Mesenchymal stem cell (in vitro differentiated cells and primary cell): Measurements from ENCODE around the gene ADAP1.
A peak's percentile ranks its signal among the peaks of the same experiment; 100 is the strongest.

ENCODE experiments used
- DNase-seq: peaks from one replicate; pipeline ENCODE4 v3.0.0-alpha.2; 2013
- H2AFZ ChIP-seq: one replicate; pipeline ENCODE4 v1.6.1; 2013; ENCODE audit warnings: low read depth, mild to moderate bottlenecking, control low read depth, inconsistent platforms, low read length, moderate library complexity
- H2AK5ac ChIP-seq: 2 replicates; pipeline ENCODE4 v1.6.1; 2013; ENCODE audit warnings: low read length, moderate library complexity, mild to moderate bottlenecking, inconsistent platforms; ENCODE audit not compliant: severe bottlenecking
- H2BK120ac ChIP-seq: one replicate; pipeline ENCODE4 v1.6.1; 2013; ENCODE audit warnings: low read depth, mild to moderate bottlenecking, inconsistent platforms, low read length, moderate library complexity
- H2BK12ac ChIP-seq, 2 experiments: one replicate each; pipeline ENCODE4 v1.6.1; 2013; ENCODE audit warnings: inconsistent platforms in 2 of 2, low read length in 2 of 2, mild to moderate bottlenecking in 2 of 2, moderate library complexity in 2 of 2, control low read depth in 1 of 2
- H2BK15ac ChIP-seq: one replicate; pipeline ENCODE4 v1.6.1; 2013; ENCODE audit warnings: mild to moderate bottlenecking, low read depth, inconsistent platforms; ENCODE audit not compliant: poor library complexity, severe bottlenecking
- H2BK5ac ChIP-seq: 2 replicates; pipeline ENCODE4 v1.6.1; 2013; ENCODE audit warnings: low read depth, mild to moderate bottlenecking, low read length, control low read depth, inconsistent platforms; ENCODE audit not compliant: poor library complexity, severe bottlenecking
- H3K14ac ChIP-seq, 2 experiments: one replicate each; pipeline ENCODE4 v1.6.1; 2013; ENCODE audit warnings: inconsistent platforms in 2 of 2, low read length in 2 of 2, control low read depth in 1 of 2, mild to moderate bottlenecking in 1 of 2, moderate library complexity in 1 of 2
- H3K18ac ChIP-seq, 2 experiments: one replicate each; pipeline ENCODE4 v1.6.1; 2013; ENCODE audit warnings: inconsistent platforms in 2 of 2, low read length in 2 of 2, control low read depth in 1 of 2, low read depth in 1 of 2, mild to moderate bottlenecking in 1 of 2
- H3K23ac ChIP-seq, 2 experiments: one replicate each; pipeline ENCODE4 v1.6.1; 2013; ENCODE audit warnings: inconsistent platforms in 2 of 2, low read length in 2 of 2, mild to moderate bottlenecking in 2 of 2, moderate library complexity in 2 of 2, control low read depth in 1 of 2
- H3K27ac ChIP-seq: 2 replicates; pipeline ENCODE4 v1.5.1; 2013; ENCODE audit warnings: mild to moderate bottlenecking, moderate library complexity, low read length, control low read depth, inconsistent platforms; ENCODE audit not compliant: poor library complexity, severe bottlenecking
- H3K27me3 ChIP-seq, 2 experiments: 2 replicates each; pipeline versions ENCODE4 v1.6.1 to v1.7.0; 2013; ENCODE audit warnings: low read length in 2 of 2, mild to moderate bottlenecking in 2 of 2, moderate library complexity in 2 of 2, control low read depth in 1 of 2, inconsistent platforms in 1 of 2; ENCODE audit not compliant: control insufficient read depth in 1 of 2, insufficient read depth in 1 of 2
- H3K36me3 ChIP-seq, 2 experiments: 2 replicates each; pipeline versions ENCODE4 v1.6.1 to v1.7.0; 2013; ENCODE audit warnings: low read length in 2 of 2, control low read depth in 1 of 2, inconsistent platforms in 1 of 2, low read depth in 1 of 2, mild to moderate bottlenecking in 1 of 2; ENCODE audit not compliant: insufficient read depth in 2 of 2, control insufficient read depth in 1 of 2
- H3K4ac ChIP-seq, 2 experiments: one replicate each; pipeline ENCODE4 v1.6.1; 2013; ENCODE audit warnings: inconsistent platforms in 2 of 2, low read length in 2 of 2, mild to moderate bottlenecking in 2 of 2, moderate library complexity in 2 of 2, control low read depth in 1 of 2, low read depth in 1 of 2
- H3K4me1 ChIP-seq: 2 replicates; pipeline ENCODE4 v1.6.1; 2013; ENCODE audit warnings: low read depth, low read length, control low read depth; ENCODE audit not compliant: control insufficient read depth, insufficient read depth
- H3K4me2 ChIP-seq: 2 replicates; pipeline ENCODE4 v1.6.1; 2013; ENCODE audit warnings: low read length, mild to moderate bottlenecking, inconsistent platforms; ENCODE audit not compliant: poor library complexity, severe bottlenecking
- H3K4me3 ChIP-seq, 2 experiments: 2 replicates each; pipeline versions ENCODE4 v1.5.1 to v1.7.0; 2013; ENCODE audit warnings: low read length in 2 of 2, mild to moderate bottlenecking in 2 of 2, control low read depth in 1 of 2, low read depth in 1 of 2; ENCODE audit not compliant: insufficient read depth in 1 of 2
- H3K79me1 ChIP-seq: replicated peaks from 2 replicates; pipeline ENCODE4 v1.6.1; 2013; ENCODE audit warnings: mild to moderate bottlenecking, control low read depth, low read length, inconsistent platforms; ENCODE audit not compliant: poor library complexity, severe bottlenecking
- H3K9ac ChIP-seq: 2 replicates; pipeline ENCODE4 v1.7.0; 2013; ENCODE audit warnings: mild to moderate bottlenecking, low read length, moderate library complexity
- H3K9me3 ChIP-seq: 2 replicates; pipeline ENCODE4 v1.7.0; 2013; ENCODE audit warnings: mild to moderate bottlenecking, low read length; ENCODE audit not compliant: control insufficient read depth
- H4K8ac ChIP-seq: one replicate; pipeline ENCODE4 v1.6.1; 2013; ENCODE audit warnings: inconsistent platforms, mild to moderate bottlenecking, low read length, moderate library complexity
- H4K91ac ChIP-seq: one replicate; pipeline ENCODE4 v1.6.1; 2013; ENCODE audit warnings: mild to moderate bottlenecking, low read length, inconsistent platforms
- WGBS: methylation state at CpG from one replicate; pipeline ENCODE4 v1.1.7; 2013; ENCODE audit warnings: mixed read lengths; 5-methylcytosine and 5-hydroxymethylcytosine counted together

Gene ADAP1

GRCh38 chr7:967361-968082, 13.0 kb upstream of the ADAP1 start:
- H2BK5ac ChIP-seq: no peak overlapping the region
- H2BK120ac ChIP-seq: no peak overlapping the region
- no peak overlapping the region for H3K4me2 ChIP-seq
- no peak overlapping the region for H3K4ac ChIP-seq
- H3K4me3 ChIP-seq: no peak overlapping the region
- peaks cover 51 to 55% of the 10 kb centered on the region in 2 experiments for H3K36me3 ChIP-seq
- no peak overlapping the region for H3K23ac ChIP-seq
- 95% methylated on average over 39 of the region's 39 CpGs for WGBS
- peaks cover 24% of the 10 kb centered on the region for H3K4me1 ChIP-seq
- no peak overlapping the region for H3K27ac ChIP-seq
- no peak overlapping the region for H2BK12ac ChIP-seq
- no peak overlapping the region for H2BK15ac ChIP-seq
- H3K9ac ChIP-seq: no peak overlapping the region
- H2AFZ ChIP-seq: no peak overlapping the region
- no peak overlapping the region for H2AK5ac ChIP-seq
- DNase-seq: no peak
- H3K9me3 ChIP-seq: no peaks in the 10 kb centered on the region
- H3K79me1 ChIP-seq: peaks cover 33% of the 10 kb centered on the region
- no peak overlapping the region for H3K14ac ChIP-seq
- peaks cover 8 to 14% of the 10 kb centered on the region in 2 experiments for H3K27me3 ChIP-seq
- H3K18ac ChIP-seq: no peak overlapping the region
- H4K8ac ChIP-seq: no peak overlapping the region
- peak overlapping the region; percentile 49 for H4K91ac ChIP-seq

- Histone ChIP-seq H3K4ac (no peak overlapping the region), H2BK120ac (no peak overlapping the region), H2AFZ (no peak overlapping the region), H3K79me1 (peaks cover 29% of the 10 kb centered on the region), H2BK15ac (no peak overlapping the region), H2BK12ac (no peak overlapping the region), H3K4me3 (no peak overlapping the region), H3K27ac (no peak overlapping the region), H3K4me2 (no peak overlapping the region), H3K36me3 (peaks cover 42 to 50% of the 10 kb centered on the region in 2 experiments), H3K9me3 (no peaks in the 10 kb centered on the region), H4K91ac (no peak overlapping the region), H2BK5ac (no peak overlapping the region), H2AK5ac (no peak overlapping the region), H3K9ac (no peak overlapping the region), H3K23ac (no peak overlapping the region), H3K18ac (no peak overlapping the region), H3K4me1 (peaks cover 24% of the 10 kb centered on the region), H3K14ac (no peak overlapping the region), H4K8ac (no peak overlapping the region), H3K27me3 (peaks cover 10 to 25% of the 10 kb centered on the region in 2 experiments)
- WGBS: 93% methylated on average over 22 of the region's 22 CpGs
- no peak for DNase-seq
Observed at GRCh38 chr7:966291-967069, 12.0 kb upstream of the ADAP1 start.

- Histone ChIP-seq H3K9ac (peak overlapping the region; percentile 17), H3K36me3 (peaks cover 33 to 35% of the 10 kb centered on the region in 2 experiments), H4K8ac (no peak overlapping the region), H2AFZ (no peak overlapping the region), H2BK15ac (no peak overlapping the region), H3K9me3 (no peaks in the 10 kb centered on the region), H3K4me1 (peaks cover 19% of the 10 kb centered on the region), H3K14ac (no peak overlapping the region), H2BK12ac (no peak overlapping the region), H3K18ac (no peak overlapping the region), H3K27me3 (peaks cover 10 to 41% of the 10 kb centered on the region in 2 experiments), H3K4ac (no peak overlapping the region), H3K4me3 (peak overlapping the region; percentile 2 to 28), H3K4me2 (peak overlapping the region; percentile 35), H2BK120ac (no peak overlapping the region), H2BK5ac (no peak overlapping the region), H3K23ac (no peak overlapping the region), H3K27ac (no peak overlapping the region), H4K91ac (no peak overlapping the region), H2AK5ac (no peak overlapping the region), H3K79me1 (peaks cover 25% of the 10 kb centered on the region)
- peak; percentile 34 for DNase-seq
- WGBS: 83% methylated on average over 27 of the region's 27 CpGs
Observed at GRCh38 chr7:964401-965231, 10.1 kb upstream of the ADAP1 start.
